Liver (tissue), 9 donors: ENCODE results near the gene POFUT2. TPM values are rescaled to one million over a fixed set of nuclear protein-coding genes. Genes with fewer than 3 reads are reported as not detected.

ENCODE experiments used
- DNase-seq: peaks from one replicate; pipeline ENCODE4 v3.0.0-alpha.2; 2017; ENCODE audit warnings: low spot score
- H3K27ac ChIP-seq, 2 donors: one replicate each; pipeline ENCODE4 v1.7.0; 2013; ENCODE audit warnings: inconsistent platforms in 2 of 2, low read length in 2 of 2, control low read depth in 1 of 2, low read depth in 1 of 2, mild to moderate bottlenecking in 1 of 2
- H3K27me3 ChIP-seq, 4 donors: one replicate each; pipeline versions ENCODE4 v1.6.1 to v1.7.0; 2013; ENCODE audit warnings: low read length in 3 of 4, inconsistent platforms in 1 of 4, mild to moderate bottlenecking in 1 of 4, moderate library complexity in 1 of 4; ENCODE audit not compliant: control insufficient read depth in 4 of 4, insufficient read depth in 4 of 4
- H3K36me3 ChIP-seq, 4 donors: one replicate each; pipeline versions ENCODE4 v1.6.1 to v1.7.0; 2013; ENCODE audit warnings: low read length in 3 of 4, mild to moderate bottlenecking in 3 of 4, low read depth in 1 of 4, moderate library complexity in 1 of 4; ENCODE audit not compliant: control insufficient read depth in 4 of 4, insufficient read depth in 3 of 4
- H3K4me1 ChIP-seq, 4 donors: one replicate each; pipeline versions ENCODE4 v1.6.1 to v1.7.0; 2013; ENCODE audit warnings: low read length in 3 of 4, mild to moderate bottlenecking in 3 of 4, moderate library complexity in 1 of 4; ENCODE audit not compliant: control insufficient read depth in 4 of 4, insufficient read depth in 4 of 4
- H3K4me3 ChIP-seq, 3 donors: one replicate each; pipeline versions ENCODE4 v1.6.1 to v1.7.0; 2013; ENCODE audit warnings: low read length in 3 of 3, control low read depth in 1 of 3, low read depth in 1 of 3, mild to moderate bottlenecking in 1 of 3
- H3K9ac ChIP-seq, 2 donors: one replicate each; pipeline ENCODE4 v1.7.0; 2013; ENCODE audit warnings: low read length in 2 of 2, mild to moderate bottlenecking in 2 of 2, moderate library complexity in 2 of 2, control low read depth in 1 of 2, low read depth in 1 of 2
- H3K9me3 ChIP-seq, 4 donors: one replicate each; pipeline versions ENCODE4 v1.6.1 to v1.7.0; 2013; ENCODE audit warnings: low read length in 3 of 4; ENCODE audit not compliant: control insufficient read depth in 4 of 4
- ATF3 ChIP-seq: IDR thresholded peaks from 2 replicates; pipeline ENCODE4 v1.6.1; 2016; ENCODE audit warnings: antibody characterized with exemption
- CTCF ChIP-seq: fragments of 150-350 bp; IDR thresholded peaks from 2 replicates; pipeline ENCODE4 v1.5.1; 2017; ENCODE audit warnings: improper control_type of control experiment, low read depth, low read length; ENCODE audit not compliant: missing input control
- FOXA1 ChIP-seq: IDR thresholded peaks from 2 replicates; pipeline ENCODE4 v1.6.1; 2016; ENCODE audit warnings: antibody characterized with exemption
- FOXA2 ChIP-seq: IDR thresholded peaks from 2 replicates; pipeline ENCODE4 v1.6.1; 2016; ENCODE audit warnings: antibody characterized with exemption
- GABPA ChIP-seq, 2 donors: IDR thresholded peaks in 1 of 2; conservative IDR thresholded peaks in 1 of 2; 2 replicates each; pipeline ENCODE4 v1.6.1; 2016; ENCODE audit warnings: antibody characterized with exemption in 2 of 2, mild to moderate bottlenecking in 1 of 2, moderate library complexity in 1 of 2
- HNF4A ChIP-seq, 2 donors: conservative IDR thresholded peaks; 2 replicates each; pipeline ENCODE4 v1.6.1; 2016; ENCODE audit warnings: antibody characterized with exemption in 2 of 2, mild to moderate bottlenecking in 2 of 2
- HNF4G ChIP-seq: IDR thresholded peaks from 2 replicates; pipeline ENCODE4 v1.6.1; 2016; ENCODE audit warnings: antibody characterized with exemption
- JUND ChIP-seq, 2 donors: IDR thresholded peaks; 2 replicates each; pipeline ENCODE4 v1.6.1; 2016; ENCODE audit warnings: antibody characterized with exemption in 2 of 2
- NR2F2 ChIP-seq: IDR thresholded peaks from 2 replicates; pipeline ENCODE4 v1.6.1; 2016; ENCODE audit warnings: antibody characterized with exemption
- RAD21 ChIP-seq, 2 donors: IDR thresholded peaks; 2 replicates each; pipeline ENCODE4 v1.6.1; 2016; ENCODE audit warnings: antibody characterized with exemption in 2 of 2, mild to moderate bottlenecking in 2 of 2
- REST ChIP-seq: IDR thresholded peaks from 2 replicates; pipeline ENCODE4 v1.6.1; 2016; ENCODE audit warnings: antibody characterized with exemption, mild to moderate bottlenecking
- RXRA ChIP-seq, 2 donors: IDR thresholded peaks; 2 replicates each; pipeline ENCODE4 v1.6.1; 2017 to 2018; ENCODE audit warnings: antibody characterized with exemption in 2 of 2, mild to moderate bottlenecking in 1 of 2
- SP1 ChIP-seq: IDR thresholded peaks from 2 replicates; pipeline ENCODE4 v1.6.1; 2018; ENCODE audit warnings: antibody characterized with exemption, mild to moderate bottlenecking
- YY1 ChIP-seq: IDR thresholded peaks from 2 replicates; pipeline ENCODE4 v1.6.1; 2016; ENCODE audit warnings: antibody characterized with exemption, mild to moderate bottlenecking
- WGBS: extraction: QIAGEN DNeasy Blood & Tissue Kit; methylation state at CpG from one replicate; pipeline ENCODE4 v1.1.7; 2013; 5-methylcytosine and 5-hydroxymethylcytosine counted together
- polyA plus RNA-seq, 2 donors: library from polyadenylated mRNA; stranded (reverse) in 1 of 2; unstranded in 1 of 2; fragments of 200-250 nt in 1 of 2; fragments of >200 nt in 1 of 2; fragmentation: Nextera tagmentation in 1 of 2; extraction: Ambion mirVana in 1 of 2; gene quantifications; one replicate each; pipeline versions ENCODE4 v1.2.1 to v1.2.3, GENCODE V29; 2013 to 2015
- total RNA-seq, 2 donors: library from RNA; depleted of rRNA; stranded (reverse); fragments of >200 nt; gene quantifications; one replicate each; pipeline ENCODE4 v1.2.3, GENCODE V29; 2014
- donor health status: healthy.
- donor health status: healthy.
- donor health status: healthy.
- donor health status: healthy.
- donor health status: healthy.

POFUT2 gene
- total and polyA plus RNA-seq, 4 donors: 3.3 to 15.6 (median 7.9) TPM

GRCh38 chr21:45284456-45284741 is 3.3 kb downstream of the POFUT2 start:
- no peak for DNase-seq
- peaks cover 20 to 55% (median 33%) of the 10 kb centered on the region in 4 donors for H3K36me3 ChIP-seq
- H3K4me3 ChIP-seq: no peak overlapping the region
- no peak overlapping the region for H3K27ac ChIP-seq
- TF ChIP-seq JUND (IDR thresholded peaks at IDR 0.05) (no peak), RAD21 (IDR thresholded peaks at IDR 0.05) (no peak), FOXA2 (no peak), CTCF (no peak), REST (no peak)
- no peaks in the 10 kb centered on the region for H3K9me3 ChIP-seq
- H3K4me1 ChIP-seq: peaks cover 7 to 11% (median 9%) of the 10 kb centered on the region in 4 donors
- H3K9ac ChIP-seq: no peak overlapping the region
- H3K27me3 ChIP-seq: no peaks in the 10 kb centered on the region
- WGBS: 94% methylated on average over 4 of the region's 4 CpGs

- Histone ChIP-seq H3K9ac (no peak overlapping the region), H3K9me3 (no peaks in the 10 kb centered on the region)
Observed at GRCh38 chr21:45283611-45284455, 3.9 kb downstream of the POFUT2 start.

More at GRCh38 chr21:45283611-45284455, 3.9 kb downstream of the POFUT2 start:
- Histone ChIP-seq H3K27me3 (no peaks in the 10 kb centered on the region), H3K4me1 (peaks cover 7 to 11% (median 8%) of the 10 kb centered on the region in 4 donors), H3K36me3 (peaks cover 20 to 56% (median 34%) of the 10 kb centered on the region in 4 donors), H3K4me3 (no peak overlapping the region), H3K27ac (no peak overlapping the region)
- no peak for DNase-seq
- WGBS: 92% methylated on average over 36 of the region's 36 CpGs
- no peak for TF ChIP-seq NR2F2
- no peak for TF ChIP-seq SP1
- TF ChIP-seq FOXA1: no peak
- no peak for TF ChIP-seq REST
- no peak for TF ChIP-seq GABPA (IDR thresholded peaks at IDR 0.05 in 1 of 2, conservative IDR thresholded peaks at IDR 0.05 in 1 of 2)
- no peak for TF ChIP-seq JUND (IDR thresholded peaks at IDR 0.05)
- no peak for TF ChIP-seq HNF4A (conservative IDR thresholded peaks at IDR 0.05)
- TF ChIP-seq RXRA (IDR thresholded peaks at IDR 0.05): no peak
- no peak for TF ChIP-seq HNF4G
- no peak for TF ChIP-seq YY1
- TF ChIP-seq ATF3: no peak
